WTC11 (cell line): ENCODE data around the gene CPHXL. TPM values are rescaled to one million over a fixed set of nuclear protein-coding genes. Genes with fewer than 3 reads are reported as not detected.

Source experiments
- ATAC-seq: fragments of 200-7000 bp; cut with Tn5 transposase; 2 replicates; pipeline ENCODE4 v1.10.0; 2021; ENCODE audit warnings: mild to moderate bottlenecking, moderate library complexity
- CTCF ChIA-PET: fragments of 300-600 bp; sonication (Branson Sonifier 250); formaldehyde crosslinking; loops from one replicate; lab custom pipeline; 2021; ENCODE audit warnings: antibody characterized with exemption; lab: Charles Lee
- POLR2A ChIA-PET: fragments of 350-600 bp; sonication (Branson Sonifier 250); formaldehyde crosslinking; loops from one replicate; lab custom pipeline; 2021; ENCODE audit warnings: antibody characterized with exemption; lab: Charles Lee
- DNase-seq: peaks from one replicate; pipeline ENCODE4 v3.0.0; 2021; ENCODE audit warnings: low spot score
- H3K27ac Mint-ChIP-seq: 2 replicates; pipeline ENCODE4 v1.8.0; 2021; ENCODE audit warnings: mixed read lengths
- H3K27me3 Mint-ChIP-seq: 2 replicates; pipeline ENCODE4 v1.8.0; 2021; ENCODE audit warnings: low read depth, mild to moderate bottlenecking, moderate library complexity, mixed read lengths
- H3K36me3 Mint-ChIP-seq: 2 replicates; pipeline ENCODE4 v1.8.0; 2021; ENCODE audit warnings: mixed read lengths
- H3K4me1 Mint-ChIP-seq: 2 replicates; pipeline ENCODE4 v1.8.0; 2022; ENCODE audit warnings: mixed read lengths
- H3K4me3 Mint-ChIP-seq: 2 replicates; pipeline ENCODE4 v1.8.0; 2021; ENCODE audit warnings: mild to moderate bottlenecking, moderate library complexity, mixed read lengths
- H3K9me3 Mint-ChIP-seq: 2 replicates; pipeline ENCODE4 v1.8.0; 2021; ENCODE audit warnings: mixed read lengths
- ATF3 ChIP-seq: sonication (generic); formaldehyde crosslinking; conservative IDR thresholded peaks from 2 replicates; pipeline ENCODE4 v1.8.1; 2022; ENCODE audit warnings: mild to moderate bottlenecking, missing genetic modification reagents
- CREM ChIP-seq: sonication (generic); formaldehyde crosslinking; IDR thresholded peaks from 2 replicates; pipeline ENCODE4 v1.8.1; 2022; ENCODE audit warnings: mild to moderate bottlenecking, missing genetic modification reagents, moderate library complexity
- CTCF ChIP-seq: fragments of 200-600 bp; IDR thresholded peaks from 2 replicates; pipeline ENCODE4 v1.8.0; 2022; ENCODE audit warnings: antibody characterized with exemption
- ETV6 ChIP-seq: sonication (generic); formaldehyde crosslinking; IDR thresholded peaks from 2 replicates; pipeline ENCODE4 v1.8.1; 2022; ENCODE audit warnings: mild to moderate bottlenecking, missing genetic modification reagents
- FOXJ3 ChIP-seq: sonication (generic); formaldehyde crosslinking; IDR thresholded peaks from 2 replicates; pipeline ENCODE4 v1.9.0; 2021; ENCODE audit warnings: missing genetic modification reagents, mild to moderate bottlenecking, borderline replicate concordance
- HMGXB4 ChIP-seq: sonication (generic); formaldehyde crosslinking; IDR thresholded peaks from 2 replicates; pipeline ENCODE4 v1.8.1; 2023; ENCODE audit warnings: mild to moderate bottlenecking, moderate library complexity, missing genetic modification reagents
- IRF2 ChIP-seq: sonication (generic); formaldehyde crosslinking; IDR thresholded peaks from 2 replicates; pipeline ENCODE4 v1.8.0; 2022; ENCODE audit warnings: low read depth, missing genetic modification reagents, borderline replicate concordance
- JUN ChIP-seq: sonication (generic); formaldehyde crosslinking; IDR thresholded peaks from 2 replicates; pipeline ENCODE4 v1.8.0; 2023; ENCODE audit warnings: mild to moderate bottlenecking, missing genetic modification reagents
- NFATC4 ChIP-seq: fragments of 250-450 bp; sonication (Bioruptor Pico); IDR thresholded peaks from 2 replicates; pipeline ENCODE4 v1.9.0; 2021; ENCODE audit warnings: mild to moderate bottlenecking
- NR1H2 ChIP-seq: sonication (generic); formaldehyde crosslinking; IDR thresholded peaks from 2 replicates; pipeline ENCODE4 v1.9.0; 2021; ENCODE audit warnings: mild to moderate bottlenecking, moderate library complexity, missing genetic modification reagents
- OVOL2 ChIP-seq: fragments of 250-450 bp; sonication (Bioruptor Pico); IDR thresholded peaks from 2 replicates; pipeline ENCODE4 v1.9.0; 2021; ENCODE audit warnings: mild to moderate bottlenecking, borderline replicate concordance
- PRRX2 ChIP-seq: fragments of 250-450 bp; sonication (Bioruptor Pico); IDR thresholded peaks from 2 replicates; pipeline ENCODE4 v1.8.0; 2021; ENCODE audit warnings: mild to moderate bottlenecking
- SMAD4 ChIP-seq: sonication (generic); formaldehyde crosslinking; IDR thresholded peaks from 2 replicates; pipeline ENCODE4 v1.8.0; 2022; ENCODE audit warnings: mild to moderate bottlenecking, missing genetic modification reagents
- STAT6 ChIP-seq: sonication (generic); formaldehyde crosslinking; conservative IDR thresholded peaks from 2 replicates; pipeline ENCODE4 v1.8.1; 2023; ENCODE audit warnings: mild to moderate bottlenecking, low read depth, missing genetic modification reagents, moderate library complexity
- TEAD1 ChIP-seq: sonication (generic); formaldehyde crosslinking; IDR thresholded peaks from 2 replicates; pipeline ENCODE4 v1.8.0; 2022; ENCODE audit warnings: mild to moderate bottlenecking, missing genetic modification reagents
- TP53 ChIP-seq: sonication (generic); formaldehyde crosslinking; IDR thresholded peaks from 2 replicates; pipeline ENCODE4 v1.8.1; 2023; ENCODE audit warnings: mild to moderate bottlenecking, missing genetic modification reagents
- ZNF219 ChIP-seq: sonication (generic); formaldehyde crosslinking; IDR thresholded peaks from 2 replicates; pipeline ENCODE4 v1.8.0; 2023; ENCODE audit warnings: missing genetic modification reagents, mild to moderate bottlenecking, borderline replicate concordance
- ZNF396 ChIP-seq: fragments of 250-450 bp; sonication (Bioruptor Pico); IDR thresholded peaks from 2 replicates; pipeline ENCODE4 v1.8.0; 2021; ENCODE audit warnings: mild to moderate bottlenecking, moderate library complexity, borderline replicate concordance
- ZNF416 ChIP-seq: fragments of 250-450 bp; sonication (Bioruptor Pico); IDR thresholded peaks from 2 replicates; pipeline ENCODE4 v1.9.0; 2021; ENCODE audit warnings: mild to moderate bottlenecking, inconsistent platforms
- ZNF425 ChIP-seq: fragments of 250-450 bp; sonication (Bioruptor Pico); conservative IDR thresholded peaks from 2 replicates; pipeline ENCODE4 v1.9.0; 2021; ENCODE audit warnings: mild to moderate bottlenecking
- total RNA-seq: library from RNA; stranded (reverse); gene quantifications from 3 replicates; pipeline ENCODE4 v1.2.3, GENCODE V29; 2021

The CPHXL gene
- total RNA-seq, 1 experiment from 2014 or later = not detected

GRCh38 chr16:75732871-75733270 is 6.6 kb upstream of the CPHXL start (continued):
- TF ChIP-seq CTCF (no peak), NFATC4 (CRISPR knock-in tag) (no peak), NR1H2 (CRISPR knock-in tag) (no peak), ZNF416 (CRISPR knock-in tag) (no peak), TP53 (no peak), CREM (CRISPR knock-in tag) (no peak), IRF2 (CRISPR knock-in tag) (no peak), ZNF425 (CRISPR knock-in tag) (no peak), PRRX2 (CRISPR knock-in tag) (no peak)

- H3K4me1 Mint-ChIP-seq = no peaks in the 10 kb centered on the region
- H3K4me3 Mint-ChIP-seq = no peak overlapping the region
- no peak for ATAC-seq
- no peak for DNase-seq
- ChIA-PET CTCF (no interaction called here), POLR2A (no interaction called here)
- TF ChIP-seq FOXJ3 (CRISPR knock-in tag) (no peak), ETV6 (no peak), HMGXB4 (CRISPR knock-in tag) (no peak), ZNF219 (CRISPR knock-in tag) (no peak), STAT6 (no peak), SMAD4 (CRISPR knock-in tag) (no peak), ATF3 (no peak), OVOL2 (CRISPR knock-in tag) (no peak), ZNF396 (no peak), JUN (no peak), TEAD1 (CRISPR knock-in tag) (no peak)
- peaks cover 6% of the 10 kb centered on the region for H3K27me3 Mint-ChIP-seq
- no peak overlapping the region for H3K27ac Mint-ChIP-seq
- H3K9me3 Mint-ChIP-seq = peaks cover 24% of the 10 kb centered on the region
- 0 out of 2 replicates have a peak, but pooled peaks cover 8% of the 10 kb centered on the region for H3K36me3 Mint-ChIP-seq
Observed at GRCh38 chr16:75727221-75727620, 931 bp upstream of the CPHXL start.
